Fibroblast of lung (primary cell): ENCODE data around the gene FSD1L.

ENCODE experiments used
- CTCF ChIP-seq, 2 donors: IDR thresholded peaks in 1 of 2; conservative IDR thresholded peaks in 1 of 2; 1 replicate in 1 of 2; 2 replicates in 1 of 2; pipeline ENCODE4 v1.5.1; 2011 to 2012; ENCODE audit warnings: low read length in 2 of 2, control low read depth in 1 of 2, inconsistent platforms in 1 of 2, low read depth in 1 of 2, mild to moderate bottlenecking in 1 of 2
- EZH2 ChIP-seq: IDR thresholded peaks from 2 replicates; pipeline ENCODE4 v1.5.1; 2012; ENCODE audit warnings: low read length, control low read depth, mild to moderate bottlenecking; ENCODE audit errors: missing control alignments

GRCh38 chr9:105502276-105502675 lies 54.4 kb downstream of the FSD1L start:
- TF ChIP-seq CTCF (conservative IDR thresholded peaks at IDR 0.05 in 1 of 2, IDR thresholded peaks at IDR 0.05 in 1 of 2; ENCODE audit: low read depth in 1 of 2, low read length in 2 of 2) (no peak), EZH2 (no peak)
